Measurements from ENCODE around the gene ATG14.
"Not testable (repeated sequence)": the region's sequence is repeated elsewhere in the genome, so short reads cannot be mapped to it uniquely, and the experiment has no call there.

Gene ATG14

DNA sequence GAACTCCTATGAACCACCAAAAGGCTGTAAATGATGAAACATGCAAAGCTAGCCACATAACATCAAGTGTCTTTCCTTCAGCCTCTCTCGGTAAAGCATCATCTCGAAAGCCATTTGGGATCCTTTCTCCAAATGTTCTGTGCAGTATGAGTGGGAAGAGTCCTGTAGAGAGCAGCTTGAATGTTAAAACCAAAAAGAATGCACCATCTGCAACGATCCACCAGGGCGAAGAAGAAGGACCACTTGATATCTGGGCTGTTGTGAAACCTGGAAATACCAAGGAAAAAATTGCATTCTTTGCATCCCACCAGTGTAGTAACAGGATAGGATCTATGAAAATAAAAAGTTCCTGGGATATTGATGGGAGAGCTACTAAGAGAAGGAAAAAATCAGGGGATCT lies 61.2 kb downstream of the ATG14 start:
- ATAC-seq (replicated peaks): no peak

DNA sequence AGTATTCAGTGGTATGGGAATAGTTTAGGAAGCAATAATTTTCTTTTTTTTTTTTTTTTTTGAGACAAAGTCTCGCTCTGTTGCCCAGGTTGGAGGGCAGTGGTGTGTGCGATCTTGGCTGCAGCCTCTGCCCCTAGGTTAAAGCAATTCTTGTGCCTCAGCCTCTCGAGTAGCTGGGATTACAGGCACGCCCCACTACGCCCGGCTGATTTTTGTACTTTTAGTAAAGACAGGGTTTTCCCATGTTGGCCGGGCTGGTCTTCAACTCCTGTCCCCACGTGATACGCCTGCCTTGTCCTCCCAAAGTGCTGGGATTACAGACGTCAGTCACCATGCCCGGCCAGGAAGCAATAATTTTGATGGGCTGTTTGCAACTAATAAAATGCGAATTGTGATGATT lies 62.1 kb downstream of the ATG14 start:
- no peak for ATAC-seq (replicated peaks)
- H3K4me3 Mint-ChIP-seq: peak overlapping the region in 1 of 2 donors; percentile 21
- peaks cover 28 to 54% of the 10 kb centered on the region in 2 donors for H3K4me1 Mint-ChIP-seq (ENCODE audit: low read depth in 2 of 2)
- peak overlapping the region; percentile 41 to 87 for H3K27ac Mint-ChIP-seq
- H3K27me3 Mint-ChIP-seq: no peaks in the 10 kb centered on the region
- peaks cover 8% of the 10 kb centered on the region for H3K36me3 Mint-ChIP-seq (ENCODE audit: insufficient read depth)
- no peak for DNase-seq
- H3K9me3 Mint-ChIP-seq: no peaks in the 10 kb centered on the region

More for the DNA sequence above, 61.2 kb downstream of the ATG14 start:
- Mint-ChIP-seq H3K27me3 (no peaks in the 10 kb centered on the region), H3K27ac (peak overlapping the region in 1 of 2 donors; percentile 87), H3K4me1 (ENCODE audit: low read depth in 2 of 2) (peaks cover 24 to 47% of the 10 kb centered on the region in 2 donors), H3K4me3 (no peak overlapping the region), H3K36me3 (ENCODE audit: insufficient read depth) (peaks cover 8% of the 10 kb centered on the region), H3K9me3 (no peaks in the 10 kb centered on the region)
- DNase-seq: no peak

GRCh38 chr14:55348766-55349453 lies 62.7 kb downstream of the ATG14 start:
- ATAC-seq (replicated peaks): no peak
- peaks cover 6% of the 10 kb centered on the region for H3K36me3 Mint-ChIP-seq (ENCODE audit: insufficient read depth)
- H3K27me3 Mint-ChIP-seq: no peaks in the 10 kb centered on the region
- H3K27ac Mint-ChIP-seq: peak overlapping the region; percentile 41 to 87
- no peak for DNase-seq
- H3K4me1 Mint-ChIP-seq (ENCODE audit: low read depth in 2 of 2): peaks cover 23 to 56% of the 10 kb centered on the region in 2 donors
- H3K9me3 Mint-ChIP-seq: no peaks in the 10 kb centered on the region
- H3K4me3 Mint-ChIP-seq: peak overlapping the region; percentile 6 to 21

GRCh38 chr14:55347748-55348147 lies 63.9 kb downstream of the ATG14 start:
- no peak for ATAC-seq (replicated peaks)
- peak overlapping the region; percentile 29 to 87 for H3K27ac Mint-ChIP-seq
- peaks cover 19 to 55% of the 10 kb centered on the region in 2 donors for H3K4me1 Mint-ChIP-seq (ENCODE audit: low read depth in 2 of 2)
- no peak for DNase-seq
- H3K9me3 Mint-ChIP-seq: no peaks in the 10 kb centered on the region
- H3K36me3 Mint-ChIP-seq (ENCODE audit: insufficient read depth): peaks cover 6% of the 10 kb centered on the region
- H3K4me3 Mint-ChIP-seq: no peak overlapping the region
- H3K27me3 Mint-ChIP-seq: no peaks in the 10 kb centered on the region

GRCh38 chr14:55347040-55347439 lies 64.6 kb downstream of the ATG14 start:
- ATAC-seq (replicated peaks) (no peak), DNase-seq (no peak)
- Mint-ChIP-seq H3K36me3 (ENCODE audit: insufficient read depth) (peaks cover 3% of the 10 kb centered on the region), H3K9me3 (no peaks in the 10 kb centered on the region), H3K4me3 (no peak overlapping the region), H3K4me1 (ENCODE audit: low read depth in 2 of 2) (peaks cover 19 to 55% of the 10 kb centered on the region in 2 donors), H3K27me3 (no peaks in the 10 kb centered on the region), H3K27ac (peak overlapping the region in 1 of 2 donors; percentile 32)

DNA sequence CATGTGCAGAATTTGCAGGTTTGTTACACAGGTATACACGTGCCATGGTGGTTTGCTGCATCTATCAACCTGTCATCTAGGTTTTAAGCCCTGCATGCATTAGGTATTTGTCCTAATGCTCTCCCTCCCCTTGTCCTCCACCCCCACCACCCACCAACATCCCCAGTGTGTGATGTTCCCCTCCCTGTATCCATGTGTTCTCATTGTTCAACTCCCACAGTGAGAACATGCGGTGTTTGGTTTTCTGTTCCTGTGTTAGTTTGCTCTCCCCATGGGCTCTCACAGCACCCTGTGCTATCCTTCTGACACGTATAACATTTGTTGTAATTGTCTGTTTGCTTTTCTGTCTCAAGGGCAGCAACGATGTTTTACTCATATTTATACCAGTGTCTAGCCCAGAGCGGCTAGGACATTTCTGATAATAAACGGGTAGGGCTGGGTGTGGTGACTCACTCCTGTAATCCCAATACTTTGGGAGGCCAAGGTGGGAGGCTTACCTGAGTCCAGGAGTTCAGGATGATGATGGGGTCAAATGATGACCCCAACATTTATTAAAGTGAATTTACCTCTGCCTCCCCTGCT lies 67.0 kb downstream of the ATG14 start:
- peak overlapping the region; percentile 3 to 33 for H3K27ac Mint-ChIP-seq
- DNase-seq; H3K4me3 Mint-ChIP-seq; ATAC-seq (replicated peaks); H3K27me3 Mint-ChIP-seq; H3K36me3 Mint-ChIP-seq (ENCODE audit: insufficient read depth); H3K9me3 Mint-ChIP-seq: not testable (repeated sequence)
- H3K4me1 Mint-ChIP-seq (ENCODE audit: low read depth in 2 of 2): peaks cover 30 to 77% of the 10 kb centered on the region in 2 donors

DNA sequence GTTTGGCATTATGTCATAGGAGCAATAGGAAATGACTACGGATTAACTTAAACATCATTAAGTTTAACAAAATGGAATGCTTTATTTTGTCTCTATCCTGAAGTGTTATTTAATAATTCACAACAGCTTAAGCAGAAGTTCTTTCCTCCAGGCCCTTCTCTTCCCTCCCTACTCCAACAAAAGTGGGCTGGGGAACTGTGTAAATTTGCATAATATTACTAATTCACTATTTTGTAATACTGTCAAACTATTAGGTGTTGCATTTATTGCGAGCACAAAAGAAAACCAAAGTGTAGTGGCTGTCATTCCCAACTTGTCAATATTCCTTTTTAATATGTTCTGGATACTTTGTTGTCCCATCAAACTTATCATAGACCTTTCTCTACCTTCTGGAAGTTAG lies 69.8 kb downstream of the ATG14 start:
- no peak overlapping the region for H3K27ac Mint-ChIP-seq
- no peak for DNase-seq

DNA sequence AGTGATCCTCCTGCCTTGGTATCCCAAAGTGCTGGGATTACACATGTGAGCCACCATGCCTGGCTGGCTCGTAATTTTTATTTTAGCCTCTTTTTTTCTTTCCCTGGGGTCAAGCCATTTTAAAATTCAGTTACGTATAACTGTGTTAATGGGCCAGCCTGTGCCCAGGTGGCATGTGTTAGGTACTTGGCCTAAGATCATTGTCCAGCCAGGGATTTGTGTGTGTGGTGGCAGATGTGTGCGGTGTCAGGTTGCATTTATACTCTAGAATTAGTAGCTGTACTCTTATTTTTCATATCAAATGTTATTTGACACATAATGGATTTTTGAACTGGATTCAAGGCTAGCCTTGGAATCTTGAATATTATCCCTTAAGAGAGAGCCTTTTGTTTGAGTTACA lies 71.1 kb downstream of the ATG14 start:
- H3K27me3 Mint-ChIP-seq: no peaks in the 10 kb centered on the region
- H3K4me1 Mint-ChIP-seq (ENCODE audit: low read depth in 2 of 2): peaks cover 38 to 64% of the 10 kb centered on the region in 2 donors
- peaks cover 12% of the 10 kb centered on the region for H3K36me3 Mint-ChIP-seq (ENCODE audit: insufficient read depth)
- H3K9me3 Mint-ChIP-seq: no peaks in the 10 kb centered on the region
- DNase-seq (no peak), ATAC-seq (replicated peaks) (no peak)
- peak overlapping the region; percentile 55 to 57 for H3K27ac Mint-ChIP-seq
- H3K4me3 Mint-ChIP-seq: peak overlapping the region; percentile 18 to 36

More for the DNA sequence above, 69.8 kb downstream of the ATG14 start:
- Mint-ChIP-seq H3K4me3 (no peak overlapping the region), H3K27me3 (no peaks in the 10 kb centered on the region), H3K9me3 (no peaks in the 10 kb centered on the region), H3K36me3 (ENCODE audit: insufficient read depth) (peaks cover 7% of the 10 kb centered on the region), H3K4me1 (ENCODE audit: low read depth in 2 of 2) (peaks cover 37 to 69% of the 10 kb centered on the region in 2 donors)
- ATAC-seq (replicated peaks): no peak

- H3K27me3 Mint-ChIP-seq: no peaks in the 10 kb centered on the region
- peaks cover 12% of the 10 kb centered on the region for H3K36me3 Mint-ChIP-seq (ENCODE audit: insufficient read depth)
- H3K4me3 Mint-ChIP-seq: peak overlapping the region in 1 of 2 donors; percentile 36
- no peak overlapping the region for H3K27ac Mint-ChIP-seq
- H3K9me3 Mint-ChIP-seq: no peaks in the 10 kb centered on the region
- H3K4me1 Mint-ChIP-seq (ENCODE audit: low read depth in 2 of 2): peaks cover 38 to 63% of the 10 kb centered on the region in 2 donors
- DNase-seq (no peak), ATAC-seq (replicated peaks) (no peak)
Measured at GRCh38 chr14:55339770-55340169, 71.9 kb downstream of the ATG14 start.

GRCh38 chr14:55336691-55337090 lies 74.9 kb downstream of the ATG14 start:
- Mint-ChIP-seq H3K4me3 (peak overlapping the region; percentile 73), H3K27me3 (no peaks in the 10 kb centered on the region), H3K4me1 (ENCODE audit: low read depth in 2 of 2) (peaks cover 57 to 74% of the 10 kb centered on the region in 2 donors), H3K36me3 (ENCODE audit: insufficient read depth) (peaks cover 24% of the 10 kb centered on the region), H3K9me3 (no peaks in the 10 kb centered on the region), H3K27ac (peak overlapping the region; percentile 95)
- DNase-seq (no peak), ATAC-seq (replicated peaks) (no peak)

- peak overlapping the region; percentile 95 for H3K27ac Mint-ChIP-seq
- no peak for DNase-seq
- H3K4me1 Mint-ChIP-seq (ENCODE audit: low read depth in 2 of 2): peaks cover 57 to 69% of the 10 kb centered on the region in 2 donors
Measured at GRCh38 chr14:55336162-55336561, 75.5 kb downstream of the ATG14 start.

DNA sequence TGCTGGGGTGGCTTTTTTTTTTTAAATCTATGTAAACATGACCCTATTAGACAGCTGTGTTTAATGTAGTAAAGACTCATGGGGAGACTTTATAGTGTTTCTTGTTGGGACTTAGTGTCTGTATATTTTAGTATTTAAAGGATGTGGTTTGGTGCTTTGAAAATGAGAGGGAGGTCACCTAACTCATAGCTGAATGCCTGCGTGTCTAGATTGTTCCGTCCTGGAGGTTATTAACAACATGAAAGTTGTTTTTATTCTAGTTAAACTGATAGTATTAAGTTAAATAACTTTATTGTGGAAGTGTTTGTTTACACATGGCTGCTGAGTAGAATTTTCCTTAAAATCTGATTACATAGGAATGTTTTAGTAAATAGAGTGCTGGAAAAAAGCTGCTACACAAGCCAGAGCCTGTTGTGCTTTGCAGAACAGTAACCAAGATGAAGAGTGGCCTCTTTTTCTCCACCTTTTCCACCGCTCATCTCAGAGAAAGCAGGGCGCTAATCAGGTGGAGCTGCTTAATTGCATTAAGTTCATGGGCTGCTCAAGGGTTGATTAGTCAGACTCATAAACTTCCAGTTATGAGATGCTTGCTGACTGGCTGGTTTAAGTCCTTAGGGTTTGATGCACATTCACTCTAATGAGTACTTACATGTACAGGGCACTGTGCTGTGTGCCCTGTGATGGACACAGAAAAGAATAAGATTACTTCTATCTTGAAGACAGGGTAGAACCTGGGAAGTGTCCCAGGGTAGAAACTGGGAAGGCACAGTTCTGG lies 77.7 kb downstream of the ATG14 start:
- peak overlapping the region; percentile 95 to 97 for H3K27ac Mint-ChIP-seq
- DNase-seq (no peak), ATAC-seq (replicated peaks) (peak; percentile 28)
- no peaks in the 10 kb centered on the region for H3K9me3 Mint-ChIP-seq
- H3K36me3 Mint-ChIP-seq (ENCODE audit: insufficient read depth): peaks cover 24% of the 10 kb centered on the region
- peaks cover 53 to 63% of the 10 kb centered on the region in 2 donors for H3K4me1 Mint-ChIP-seq (ENCODE audit: low read depth in 2 of 2)
- peak overlapping the region; percentile 83 to 86 for H3K4me3 Mint-ChIP-seq
- no peaks in the 10 kb centered on the region for H3K27me3 Mint-ChIP-seq

More at GRCh38 chr14:55336162-55336561, 75.5 kb downstream of the ATG14 start:
- peak overlapping the region; percentile 73 for H3K4me3 Mint-ChIP-seq
- H3K27me3 Mint-ChIP-seq: no peaks in the 10 kb centered on the region
- peak; percentile 14 for ATAC-seq (replicated peaks)
- H3K9me3 Mint-ChIP-seq: no peaks in the 10 kb centered on the region
- peaks cover 24% of the 10 kb centered on the region for H3K36me3 Mint-ChIP-seq (ENCODE audit: insufficient read depth)

Measured in effector memory CD8-positive, alpha-beta T cell (primary cell).